AG10803 (cell line): ENCODE measurements around the gene PIKFYVE.

Experiments used
- DNase-seq: peaks from one replicate; pipeline ENCODE4 v3.0.0; 2010; ENCODE audit warnings: low read depth
- H3K4me3 ChIP-seq: 2 replicates; pipeline ENCODE4 v1.5.1; 2011; ENCODE audit warnings: mild to moderate bottlenecking, low read length, control low read depth
- CTCF ChIP-seq: conservative IDR thresholded peaks from 2 replicates; pipeline ENCODE4 v1.5.1; 2011; ENCODE audit warnings: mild to moderate bottlenecking, low read length, control low read depth, inconsistent platforms

PIKFYVE gene

GRCh38 chr2:208304695-208305094 lies 38.6 kb downstream of the PIKFYVE start:
- H3K4me3 ChIP-seq, result no peak overlapping the region
- no peak for TF ChIP-seq CTCF
- DNase-seq, result no peak

- DNase-seq, result peak; percentile 71
- no peak for TF ChIP-seq CTCF
- no peak overlapping the region for H3K4me3 ChIP-seq
Observed at GRCh38 chr2:208306291-208306690, 40.2 kb downstream of the PIKFYVE start.

- H3K4me3 ChIP-seq, result no peak overlapping the region
- no peak for TF ChIP-seq CTCF
- DNase-seq, result no peak
Observed at GRCh38 chr2:208311321-208311720, 45.3 kb downstream of the PIKFYVE start.

GRCh38 chr2:208311954-208312353 lies 45.9 kb downstream of the PIKFYVE start:
- H3K4me3 ChIP-seq, result no peak overlapping the region
- peak; percentile 5 for DNase-seq
- TF ChIP-seq CTCF, result no peak

GRCh38 chr2:208315081-208315788 lies 49.2 kb downstream of the PIKFYVE start:
- no peak for TF ChIP-seq CTCF
- DNase-seq, result peak; percentile 75
- H3K4me3 ChIP-seq, result no peak overlapping the region

- TF ChIP-seq CTCF, result no peak
- no peak overlapping the region for H3K4me3 ChIP-seq
- DNase-seq, result no peak
Observed at GRCh38 chr2:208318127-208318526, 52.1 kb downstream of the PIKFYVE start.

- H3K4me3 ChIP-seq, result no peak overlapping the region
- no peak for TF ChIP-seq CTCF
- DNase-seq, result no peak
Observed at GRCh38 chr2:208319391-208319790, 53.3 kb downstream of the PIKFYVE start.
